Osteoblast (primary cell): ENCODE measurements around the gene DNAH8. TPM values are rescaled to one million over a fixed set of nuclear protein-coding genes. Genes with fewer than 3 reads are reported as not detected.

Source experiments
- DNase-seq: peaks from one replicate; pipeline ENCODE4 v3.0.0; 2011; ENCODE audit warnings: low spot score, mixed read lengths; ENCODE audit not compliant: insufficient read length; ENCODE audit errors: missing footprints
- H2AFZ ChIP-seq: 2 replicates; pipeline ENCODE4 v1.6.0; 2011; ENCODE audit warnings: mild to moderate bottlenecking, low read length
- H3K27ac ChIP-seq: 2 replicates; pipeline ENCODE4 v1.5.1; 2011; ENCODE audit warnings: mild to moderate bottlenecking, low read depth, low read length, moderate library complexity
- H3K27me3 ChIP-seq: 2 replicates; pipeline ENCODE4 v1.6.0; 2012; ENCODE audit warnings: mild to moderate bottlenecking, control low read depth, inconsistent platforms, low read length, moderate library complexity; ENCODE audit not compliant: insufficient read depth
- H3K36me3 ChIP-seq: 2 replicates; pipeline ENCODE4 v1.5.1; 2011; ENCODE audit warnings: mild to moderate bottlenecking, low read length, control low read depth, moderate library complexity; ENCODE audit not compliant: insufficient read depth
- H3K4me1 ChIP-seq: 2 replicates; pipeline ENCODE4 v1.5.1; 2011; ENCODE audit warnings: mild to moderate bottlenecking, low read length, control low read depth, moderate library complexity; ENCODE audit not compliant: insufficient read depth
- H3K4me2 ChIP-seq: 2 replicates; pipeline ENCODE4 v1.6.0; 2011; ENCODE audit warnings: mild to moderate bottlenecking, low read length; ENCODE audit not compliant: insufficient read depth
- H3K4me3 ChIP-seq: fragments of 200-600 bp; sonication (generic); 3 replicates; pipeline ENCODE4 v1.5.1; 2012; ENCODE audit warnings: mild to moderate bottlenecking, low read length, inconsistent platforms; ENCODE audit not compliant: insufficient read depth
- H3K79me2 ChIP-seq: 2 replicates; pipeline ENCODE4 v1.6.0; 2012; ENCODE audit warnings: mild to moderate bottlenecking, low read length, control low read depth, inconsistent platforms; ENCODE audit not compliant: insufficient read depth
- H3K9me3 ChIP-seq: 2 replicates; pipeline ENCODE4 v1.5.1; 2011; ENCODE audit warnings: low read depth, low read length, control low read depth
- H4K20me1 ChIP-seq: 2 replicates; pipeline ENCODE4 v1.6.0; 2012; ENCODE audit warnings: mild to moderate bottlenecking, low read length, control low read depth; ENCODE audit not compliant: insufficient read depth
- CTCF ChIP-seq: IDR thresholded peaks from 2 replicates; pipeline ENCODE4 v1.5.1; 2011; ENCODE audit warnings: mild to moderate bottlenecking, low read depth, low read length, moderate library complexity; ENCODE audit errors: extremely low read depth
- total RNA-seq: library from RNA; depleted of rRNA; stranded (reverse); fragments of >200 nt; gene quantifications from 2 replicates; pipeline ENCODE4 v1.2.3, GENCODE V29; 2012

The DNAH8 gene
- total RNA-seq, 1 donor, result 0.36 TPM

GRCh38 chr6:38805692-38806091, 90.6 kb downstream of the DNAH8 start:
- H3K36me3 ChIP-seq, result no peaks in the 10 kb centered on the region
- no peaks in the 10 kb centered on the region for H4K20me1 ChIP-seq
- no peak overlapping the region for H3K4me3 ChIP-seq
- TF ChIP-seq CTCF, result no peak
- peaks cover 2% of the 10 kb centered on the region for H3K27me3 ChIP-seq
- H3K4me2 ChIP-seq, result no peak overlapping the region
- no peak overlapping the region for H3K27ac ChIP-seq
- no peak for DNase-seq
- no peak overlapping the region for H2AFZ ChIP-seq
- no peaks in the 10 kb centered on the region for H3K4me1 ChIP-seq
- no peaks in the 10 kb centered on the region for H3K9me3 ChIP-seq
- H3K79me2 ChIP-seq, result no peaks in the 10 kb centered on the region

GRCh38 chr6:38806271-38806670, 91.2 kb downstream of the DNAH8 start:
- H3K4me2 ChIP-seq, result no peak overlapping the region
- DNase-seq, result no peak
- H3K9me3 ChIP-seq, result no peaks in the 10 kb centered on the region
- H3K27me3 ChIP-seq, result peaks cover 2% of the 10 kb centered on the region
- H3K36me3 ChIP-seq, result no peaks in the 10 kb centered on the region
- no peak for TF ChIP-seq CTCF
- no peak overlapping the region for H2AFZ ChIP-seq
- no peaks in the 10 kb centered on the region for H3K4me1 ChIP-seq
- no peaks in the 10 kb centered on the region for H3K79me2 ChIP-seq
- no peak overlapping the region for H3K4me3 ChIP-seq
- H3K27ac ChIP-seq, result no peak overlapping the region
- no peaks in the 10 kb centered on the region for H4K20me1 ChIP-seq

- Histone ChIP-seq H3K27me3 (peaks cover 2% of the 10 kb centered on the region), H3K79me2 (no peaks in the 10 kb centered on the region), H3K4me1 (no peaks in the 10 kb centered on the region), H2AFZ (no peak overlapping the region), H3K4me2 (no peak overlapping the region), H3K9me3 (no peaks in the 10 kb centered on the region), H3K27ac (no peak overlapping the region), H3K36me3 (no peaks in the 10 kb centered on the region), H3K4me3 (no peak overlapping the region), H4K20me1 (no peaks in the 10 kb centered on the region)
- TF ChIP-seq CTCF, result no peak
- no peak for DNase-seq
These were observed 91.7 kb downstream of the DNAH8 start for GRCh38 chr6:38806833-38807232.

GRCh38 chr6:38808039-38808438, 92.9 kb downstream of the DNAH8 start:
- Histone ChIP-seq H3K27me3 (peaks cover 8% of the 10 kb centered on the region), H2AFZ (no peak overlapping the region)
- TF ChIP-seq CTCF, result no peak

More at GRCh38 chr6:38808039-38808438, 92.9 kb downstream of the DNAH8 start:
- Histone ChIP-seq H3K27ac (no peak overlapping the region), H3K4me1 (no peaks in the 10 kb centered on the region), H4K20me1 (no peaks in the 10 kb centered on the region), H3K9me3 (no peaks in the 10 kb centered on the region), H3K4me2 (no peak overlapping the region), H3K36me3 (no peaks in the 10 kb centered on the region), H3K79me2 (no peaks in the 10 kb centered on the region), H3K4me3 (no peak overlapping the region)
- no peak for DNase-seq
